Gastrocnemius medialis (tissue), 4 donors: ENCODE data around the gene NUDT1.

ENCODE experiments used
- CTCF ChIP-seq, 5 experiments: fragments of 450-650 bp in 3 of 5; fragments of 200-600 bp in 2 of 5; sonication (generic) in 2 of 5; IDR thresholded peaks in 4 of 5; conservative IDR thresholded peaks in 1 of 5; 1 replicate in 4 of 5; 2 replicates in 1 of 5; pipeline ENCODE4 v1.5.1; 2016 to 2019; ENCODE audit warnings: antibody characterized with exemption in 5 of 5, mild to moderate bottlenecking in 3 of 5, moderate library complexity in 3 of 5
- POLR2A ChIP-seq, 2 donors: fragments of 450-650 bp; IDR thresholded peaks; one replicate each; pipeline ENCODE4 v1.6.1; 2017; ENCODE audit warnings: antibody characterized with exemption in 2 of 2, mild to moderate bottlenecking in 2 of 2, moderate library complexity in 2 of 2

GRCh38 chr7:2225830-2226229 is 16.2 kb upstream of the NUDT1 start:
- TF ChIP-seq CTCF (IDR thresholded peaks at IDR 0.05 in 4 of 5, conservative IDR thresholded peaks at IDR 0.05 in 1 of 5) (no peak), POLR2A (IDR thresholded peaks at IDR 0.05) (no peak)
